GM12872 (cell line): Measurements from ENCODE around the gene PTPN18.

ENCODE experiments used
- TF ChIP-seq, protein P1 (sequence below): IDR thresholded peaks from 3 replicates; pipeline ENCODE4 v1.5.1; 2011; ENCODE audit warnings: low read depth, mild to moderate bottlenecking, low read length, moderate library complexity; ENCODE audit not compliant: insufficient read depth

Gene PTPN18

DNA sequence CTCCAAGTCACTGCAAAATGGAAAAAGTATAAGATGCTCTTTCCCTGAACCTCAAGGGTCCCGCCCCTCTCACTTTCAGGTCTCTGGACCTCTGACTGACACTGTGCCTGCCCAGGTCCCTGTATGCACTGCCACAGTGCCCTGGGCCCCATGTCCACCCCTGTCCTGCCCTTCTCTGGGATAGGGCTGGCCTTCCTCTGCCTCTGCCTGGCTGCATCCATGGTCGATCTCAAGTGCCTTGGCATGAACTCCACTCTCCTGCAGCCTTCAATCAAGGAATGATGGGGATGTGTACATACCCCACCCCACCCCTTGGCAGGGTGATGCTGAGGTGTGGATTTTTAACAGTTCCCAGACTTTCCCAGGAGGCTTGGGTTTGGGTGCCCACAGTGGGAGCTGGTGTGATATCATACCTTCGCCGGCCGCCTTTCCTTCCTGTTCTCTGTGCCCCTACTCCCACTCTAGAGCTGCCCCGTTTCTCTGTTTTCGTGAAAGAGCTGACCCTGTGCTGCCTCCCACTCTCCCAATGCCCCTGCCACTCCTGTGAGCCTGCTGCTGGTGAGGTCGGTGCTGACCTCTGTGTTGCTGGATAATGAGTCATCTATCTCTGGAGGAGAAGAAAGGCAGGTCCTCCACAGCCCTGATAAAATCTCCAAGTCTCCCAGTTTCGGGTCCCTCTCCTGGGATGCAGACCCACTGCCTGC is 18.9 kb downstream of the PTPN18 start:
- TF ChIP-seq, protein P1, sequence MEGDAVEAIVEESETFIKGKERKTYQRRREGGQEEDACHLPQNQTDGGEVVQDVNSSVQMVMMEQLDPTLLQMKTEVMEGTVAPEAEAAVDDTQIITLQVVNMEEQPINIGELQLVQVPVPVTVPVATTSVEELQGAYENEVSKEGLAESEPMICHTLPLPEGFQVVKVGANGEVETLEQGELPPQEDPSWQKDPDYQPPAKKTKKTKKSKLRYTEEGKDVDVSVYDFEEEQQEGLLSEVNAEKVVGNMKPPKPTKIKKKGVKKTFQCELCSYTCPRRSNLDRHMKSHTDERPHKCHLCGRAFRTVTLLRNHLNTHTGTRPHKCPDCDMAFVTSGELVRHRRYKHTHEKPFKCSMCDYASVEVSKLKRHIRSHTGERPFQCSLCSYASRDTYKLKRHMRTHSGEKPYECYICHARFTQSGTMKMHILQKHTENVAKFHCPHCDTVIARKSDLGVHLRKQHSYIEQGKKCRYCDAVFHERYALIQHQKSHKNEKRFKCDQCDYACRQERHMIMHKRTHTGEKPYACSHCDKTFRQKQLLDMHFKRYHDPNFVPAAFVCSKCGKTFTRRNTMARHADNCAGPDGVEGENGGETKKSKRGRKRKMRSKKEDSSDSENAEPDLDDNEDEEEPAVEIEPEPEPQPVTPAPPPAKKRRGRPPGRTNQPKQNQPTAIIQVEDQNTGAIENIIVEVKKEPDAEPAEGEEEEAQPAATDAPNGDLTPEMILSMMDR = no peak

- TF ChIP-seq, protein P1 = no peak
These were observed 19.7 kb downstream of the PTPN18 start for GRCh38 chr2:130375291-130376266.

- TF ChIP-seq, protein P1 = peak; percentile 46
These were observed 20.8 kb downstream of the PTPN18 start for GRCh38 chr2:130376433-130377293.

DNA sequence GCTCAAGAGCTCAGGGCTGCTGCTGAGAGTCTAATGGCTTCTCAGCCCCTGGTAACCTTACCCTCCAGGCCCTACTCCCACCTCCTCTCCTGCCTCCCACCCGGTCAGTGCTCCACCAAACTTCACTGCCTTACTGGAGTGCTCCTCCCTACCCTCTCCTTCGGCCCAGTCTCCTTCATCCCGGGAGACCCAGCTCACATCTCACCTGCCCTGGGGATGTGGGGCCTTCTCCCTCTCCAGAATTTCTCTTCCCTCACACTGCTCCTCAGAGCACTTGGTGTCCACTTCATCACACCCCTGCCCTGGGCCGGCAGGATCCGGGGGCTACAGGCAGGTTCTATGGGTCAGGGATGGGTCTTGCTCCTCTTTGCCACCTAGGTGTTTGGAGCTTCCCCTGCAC is 21.6 kb downstream of the PTPN18 start:
- TF ChIP-seq, protein P1 = no peak

DNA sequence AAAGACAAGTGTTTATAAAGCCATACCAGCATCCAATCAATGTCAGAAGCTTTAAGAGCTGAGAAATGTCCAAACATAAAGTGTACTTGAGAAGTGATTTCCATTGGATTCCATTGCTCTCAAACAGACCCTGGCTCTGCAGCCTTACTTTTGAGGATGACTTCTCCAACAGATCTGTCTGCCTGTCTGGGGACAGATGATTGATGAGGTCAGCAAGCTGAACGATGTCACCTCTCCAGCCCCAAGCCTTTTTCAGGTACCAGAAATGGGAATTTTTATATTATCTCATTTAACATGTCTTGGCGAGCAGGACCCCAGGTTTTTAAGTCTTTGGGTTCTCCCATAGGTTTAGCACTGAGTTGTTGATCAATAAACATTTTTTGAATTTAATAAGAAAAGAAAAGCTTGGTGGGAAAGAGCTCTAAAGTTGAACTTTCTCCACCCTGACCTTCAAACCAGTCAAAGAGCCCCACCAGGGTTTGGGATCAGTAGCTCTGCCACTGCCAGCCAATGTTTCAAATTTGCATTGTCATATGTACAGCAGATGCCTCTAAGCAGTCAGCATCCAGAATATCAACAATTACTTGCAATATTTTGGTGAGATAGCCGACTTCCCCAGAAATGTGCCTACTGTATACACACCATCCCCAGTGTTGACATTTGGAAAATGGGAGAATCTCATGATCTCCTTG is 22.5 kb downstream of the PTPN18 start:
- TF ChIP-seq, protein P1 = no peak

DNA sequence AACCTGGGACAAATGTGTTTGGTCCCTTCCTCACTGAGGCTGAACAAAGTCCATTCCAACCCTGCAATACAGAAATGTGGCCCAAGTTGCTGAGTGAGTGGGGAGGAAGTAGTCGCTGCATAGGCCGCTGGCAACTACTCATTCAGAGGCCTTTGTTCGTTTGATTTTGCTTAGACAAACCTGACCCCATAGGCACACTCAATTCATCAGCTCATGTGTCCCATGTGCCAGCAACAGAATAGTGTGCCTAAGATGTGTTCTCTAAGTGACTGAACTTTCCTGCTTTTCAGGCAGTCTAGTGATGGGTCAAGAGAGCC is 23.0 kb downstream of the PTPN18 start:
- TF ChIP-seq, protein P1 = no peak
